Tibial nerve (tissue), 4 donors: ENCODE measurements around the gene NEURL2. TPM values are rescaled to one million over a fixed set of nuclear protein-coding genes. Genes with fewer than 3 reads are reported as not detected.
A peak's percentile ranks its signal among the peaks of the same experiment; 100 is the strongest.
"Not testable (repeated sequence)": the region's sequence is repeated elsewhere in the genome, so short reads cannot be mapped to it uniquely, and the experiment has no call there.

Source experiments
- DNase-seq, 2 donors: peaks; one replicate each; pipeline ENCODE4 v3.0.0-alpha.2; 2019; ENCODE audit warnings: low spot score in 2 of 2
- H3K27ac ChIP-seq, 4 donors: fragments of 200-600 bp; sonication (generic) in 3 of 4; one replicate each; pipeline ENCODE4 v1.5.1; 2017 to 2019; ENCODE audit warnings: mild to moderate bottlenecking in 1 of 4
- H3K27me3 ChIP-seq, 2 donors: fragments of 200-600 bp; sonication (generic) in 1 of 2; one replicate each; pipeline versions ENCODE4 v1.5.1 to v1.6.0; 2017 to 2019
- H3K36me3 ChIP-seq, 3 donors: fragments of 200-600 bp; sonication (generic); one replicate each; pipeline ENCODE4 v1.5.1; 2018 to 2019
- H3K4me1 ChIP-seq, 4 donors: fragments of 200-600 bp; sonication (generic) in 3 of 4; one replicate each; pipeline ENCODE4 v1.5.1; 2017 to 2019
- H3K4me3 ChIP-seq, 4 donors: fragments of 200-600 bp; sonication (generic) in 3 of 4; one replicate each; pipeline ENCODE4 v1.5.1; 2017 to 2019; ENCODE audit warnings: mild to moderate bottlenecking in 1 of 4, moderate library complexity in 1 of 4
- H3K9me3 ChIP-seq, 4 donors: fragments of 200-600 bp; sonication (generic) in 3 of 4; one replicate each; pipeline ENCODE4 v1.5.1; 2017 to 2019
- CTCF ChIP-seq, 5 experiments: fragments of 200-600 bp in 3 of 5; fragments of 450-650 bp in 2 of 5; sonication (generic) in 3 of 5; IDR thresholded peaks; one replicate each; pipeline ENCODE4 v1.5.1; 2016 to 2019; ENCODE audit warnings: antibody characterized with exemption in 5 of 5, mild to moderate bottlenecking in 3 of 5, moderate library complexity in 2 of 5
- EP300 ChIP-seq, 2 donors: sonication (generic); formaldehyde crosslinking; IDR thresholded peaks; one replicate each; pipeline ENCODE4 v1.6.1; 2017; ENCODE audit warnings: antibody characterized with exemption in 2 of 2, mild to moderate bottlenecking in 1 of 2
- POLR2A ChIP-seq, 2 donors: fragments of 450-650 bp; IDR thresholded peaks; one replicate each; pipeline ENCODE4 v1.6.1; 2017; ENCODE audit warnings: antibody characterized with exemption in 2 of 2, mild to moderate bottlenecking in 2 of 2, moderate library complexity in 2 of 2
- WGBS, 2 donors: methylation state at CpG; one replicate each; pipeline ENCODE4 v1.1.5; 2018; 5-methylcytosine and 5-hydroxymethylcytosine counted together
- total RNA-seq, 4 donors: library from RNA; depleted of rRNA; stranded (reverse); fragments of >200 nt; gene quantifications; one replicate each; pipeline ENCODE4 v1.1.0, GENCODE V29; 2016

Gene NEURL2
- total RNA-seq, 4 donors from 2014 or later, result 7.7 to 42.9 (median 15.6) TPM

- H3K36me3 ChIP-seq, result peaks cover 14 to 58% (median 34%) of the 10 kb centered on the region in 3 donors
- no peaks in the 10 kb centered on the region for H3K9me3 ChIP-seq
- no peak overlapping the region for H3K4me3 ChIP-seq
- WGBS, 2 donors, result 53 to 55% methylated on average over 2 of the region's 2 CpGs
- no peaks in the 10 kb centered on the region for H3K27me3 ChIP-seq
- no peak for DNase-seq
- no peak overlapping the region for H3K27ac ChIP-seq
- peaks cover 0 to 37% (median 17%) of the 10 kb centered on the region in 4 donors for H3K4me1 ChIP-seq
- TF ChIP-seq POLR2A (IDR thresholded peaks at IDR 0.05) (no peak), CTCF (IDR thresholded peaks at IDR 0.05) (no peak), EP300 (IDR thresholded peaks at IDR 0.05) (no peak)
Measured at GRCh38 chr20:45937765-45938164, 46.8 kb upstream of the NEURL2 start.

- 5 to 9% methylated on average over 21 of the region's 21 CpGs for WGBS, 2 donors
Measured at GRCh38 chr20:45935416-45936046, 44.5 kb upstream of the NEURL2 start.

GRCh38 chr20:45934586-45935415, 43.8 kb upstream of the NEURL2 start, which contains the start of gene PCIF1:
TSS of gene PCIF1 (plus strand) at chr20:45934683. CDS start at chr20:45939000, 4,317 bp downstream.
- Histone ChIP-seq H3K36me3 (peaks cover 5 to 34% (median 21%) of the 10 kb centered on the region in 3 donors), H3K4me3 (peak within 1 kb of the TSS; percentile 91 to 100 (median 99)), H3K4me1 (peaks cover 0 to 38% (median 17%) of the 10 kb centered on the region in 4 donors), H3K9me3 (no peaks in the 10 kb centered on the region), H3K27me3 (no peaks in the 10 kb centered on the region), H3K27ac (peak within 1 kb of the TSS; percentile 100)
- peak in 2 of 5 experiments; percentile 63 to 66 for TF ChIP-seq CTCF (IDR thresholded peaks at IDR 0.05)
- TF ChIP-seq POLR2A (IDR thresholded peaks at IDR 0.05), result peak; percentile 89 to 99
- TF ChIP-seq EP300 (IDR thresholded peaks at IDR 0.05), result peak; percentile 59 to 100
- WGBS, 2 donors, result 0% methylated on average over 23 to 41 of the region's 102 CpGs
- peak; percentile 96 to 98 for DNase-seq

More at GRCh38 chr20:45935416-45936046, 44.5 kb upstream of the NEURL2 start:
- no peak for DNase-seq
- peak overlapping the region; percentile 95 to 100 (median 100) for H3K27ac ChIP-seq
- peaks cover 8 to 42% (median 28%) of the 10 kb centered on the region in 3 donors for H3K36me3 ChIP-seq
- no peaks in the 10 kb centered on the region for H3K27me3 ChIP-seq
- H3K4me3 ChIP-seq, result peak overlapping the region; percentile 68 to 100 (median 95)
- no peaks in the 10 kb centered on the region for H3K9me3 ChIP-seq
- peak in 1 of 2 donors; percentile 8 for TF ChIP-seq POLR2A (IDR thresholded peaks at IDR 0.05)
- TF ChIP-seq EP300 (IDR thresholded peaks at IDR 0.05), result no peak
- peaks cover 0 to 38% (median 17%) of the 10 kb centered on the region in 4 donors for H3K4me1 ChIP-seq

- TF ChIP-seq EP300 (IDR thresholded peaks at IDR 0.05) (no peak), POLR2A (IDR thresholded peaks at IDR 0.05) (no peak), CTCF (IDR thresholded peaks at IDR 0.05) (no peak)
- H3K27ac ChIP-seq, result peak overlapping the region; percentile 100
- H3K4me3 ChIP-seq, result peak overlapping the region; percentile 91 to 100 (median 99)
- no peaks in the 10 kb centered on the region for H3K27me3 ChIP-seq
- 0% methylated on average over 18 to 34 of the region's 34 CpGs for WGBS, 2 donors
- peaks cover 0 to 38% (median 17%) of the 10 kb centered on the region in 4 donors for H3K4me1 ChIP-seq
- peak; percentile 37 to 44 for DNase-seq
- peaks cover 5 to 27% (median 14%) of the 10 kb centered on the region in 3 donors for H3K36me3 ChIP-seq
- H3K9me3 ChIP-seq, result no peaks in the 10 kb centered on the region
Measured at GRCh38 chr20:45934046-45934585, 43.1 kb upstream of the NEURL2 start.

GRCh38 chr20:45933266-45934045, 42.4 kb upstream of the NEURL2 start:
- Histone ChIP-seq H3K4me1 (peaks cover 0 to 37% (median 17%) of the 10 kb centered on the region in 4 donors), H3K27me3 (no peaks in the 10 kb centered on the region), H3K27ac (peak overlapping the region; percentile 100), H3K9me3 (no peaks in the 10 kb centered on the region), H3K4me3 (peak overlapping the region; percentile 91 to 100 (median 99)), H3K36me3 (peaks cover 5 to 21% (median 9%) of the 10 kb centered on the region in 3 donors)
- DNase-seq, result peak; percentile 48 to 55
- WGBS, 2 donors, result 20% methylated on average over 22 of the region's 22 CpGs
- TF ChIP-seq EP300 (IDR thresholded peaks at IDR 0.05) (no peak), CTCF (IDR thresholded peaks at IDR 0.05) (peak in 1 of 5 experiments; percentile 32)

GRCh38 chr20:45931680-45932079, 40.7 kb upstream of the NEURL2 start:
- WGBS, 2 donors, result 94 to 95% methylated on average over 17 of the region's 17 CpGs
- peaks cover 0 to 22% (median 15%) of the 10 kb centered on the region in 4 donors for H3K4me1 ChIP-seq
- not testable (repeated sequence) for H3K9me3 ChIP-seq, H3K36me3 ChIP-seq, H3K27me3 ChIP-seq, H3K27ac ChIP-seq, H3K4me3 ChIP-seq, DNase-seq
